Muscle of leg (tissue), 11 donors: ENCODE data around the gene ANKRD1. TPM values are rescaled to one million over a fixed set of nuclear protein-coding genes. Genes with fewer than 3 reads are reported as not detected.

Source experiments
- DNase-seq: peaks from one replicate; pipeline ENCODE4 v3.0.0; 2013
- H3K27ac ChIP-seq: one replicate; pipeline ENCODE4 v1.5.1; 2013; ENCODE audit warnings: mild to moderate bottlenecking, low read length, control low read depth
- H3K27me3 ChIP-seq: one replicate; pipeline ENCODE4 v1.6.1; 2013; ENCODE audit warnings: low read length; ENCODE audit not compliant: control insufficient read depth, insufficient read depth
- H3K36me3 ChIP-seq: one replicate; pipeline ENCODE4 v1.6.1; 2013; ENCODE audit warnings: low read length; ENCODE audit not compliant: control insufficient read depth, insufficient read depth
- H3K4me1 ChIP-seq: one replicate; pipeline ENCODE4 v1.6.1; 2013; ENCODE audit warnings: low read length; ENCODE audit not compliant: control insufficient read depth, insufficient read depth
- H3K4me3 ChIP-seq: one replicate; pipeline ENCODE4 v1.5.1; 2013; ENCODE audit warnings: low read length, control low read depth
- H3K9me3 ChIP-seq: replicated peaks from 2 replicates; pipeline ENCODE4 v1.6.1; 2013; ENCODE audit warnings: low read depth, low read length; ENCODE audit not compliant: control insufficient read depth
- WGBS: methylation state at CpG from one replicate; pipeline ENCODE4 v1.1.5; 2013; ENCODE audit warnings: missing lambda C conversion rate; ENCODE audit not compliant: insufficient coverage; 5-methylcytosine and 5-hydroxymethylcytosine counted together
- polyA plus RNA-seq, 8 donors: library from polyadenylated mRNA; unstranded; fragments of 120-200 nt; gene quantifications; one replicate each; pipeline versions ENCODE4 v1.2.1 to v1.2.3, GENCODE V29; 2013; ENCODE audit warnings: inconsistent platforms in 1 of 8, low replicate concordance in 1 of 8; ENCODE audit not compliant: insufficient read length in 8 of 8, insufficient read depth in 1 of 8
- total RNA-seq: library from RNA; stranded (reverse); fragments of 120-200 nt; gene quantifications from one replicate; pipeline ENCODE4 v1.2.4, GENCODE V29; 2013

ANKRD1 gene
- total and polyA plus RNA-seq, 9 donors, result 12.5 to 128 (median 25.6) TPM

GRCh38 chr10:90937645-90938258 lies 16.9 kb upstream of the ANKRD1 start:
- Histone ChIP-seq H3K27me3 (no peaks in the 10 kb centered on the region), H3K4me1 (peaks cover 13% of the 10 kb centered on the region)

GRCh38 chr10:90936276-90936659 lies 15.4 kb upstream of the ANKRD1 start:
- Histone ChIP-seq H3K27me3 (no peaks in the 10 kb centered on the region), H3K4me1 (peaks cover 16% of the 10 kb centered on the region), H3K4me3 (no peak overlapping the region), H3K9me3 (no peaks in the 10 kb centered on the region), H3K36me3 (no peaks in the 10 kb centered on the region), H3K27ac (peak overlapping the region; percentile 36)
- WGBS, result 8% methylated on average over 1 of the region's 2 CpGs
- peak; percentile 75 for DNase-seq

More at GRCh38 chr10:90937645-90938258, 16.9 kb upstream of the ANKRD1 start:
- no peak overlapping the region for H3K27ac ChIP-seq
- H3K36me3 ChIP-seq, result no peaks in the 10 kb centered on the region
- DNase-seq, result no peak
- whole genome bisulfite sequencing, result 94% methylated on average over 3 of the region's 8 CpGs
- H3K9me3 ChIP-seq, result no peaks in the 10 kb centered on the region
- H3K4me3 ChIP-seq, result no peak overlapping the region

GRCh38 chr10:90935581-90936275 lies 14.8 kb upstream of the ANKRD1 start:
- DNase-seq, result no peak
- Histone ChIP-seq H3K4me3 (no peak overlapping the region), H3K4me1 (peaks cover 21% of the 10 kb centered on the region), H3K27me3 (no peaks in the 10 kb centered on the region), H3K9me3 (no peaks in the 10 kb centered on the region), H3K27ac (peak overlapping the region; percentile 36), H3K36me3 (no peaks in the 10 kb centered on the region)
- WGBS, result 56% methylated on average over 3 of the region's 5 CpGs

- Histone ChIP-seq H3K36me3 (no peaks in the 10 kb centered on the region), H3K4me1 (peaks cover 30% of the 10 kb centered on the region), H3K27me3 (no peaks in the 10 kb centered on the region), H3K27ac (peak overlapping the region; percentile 85), H3K4me3 (no peak overlapping the region), H3K9me3 (no peaks in the 10 kb centered on the region)
- DNase-seq, result peak; percentile 46
- WGBS, result 53% methylated on average over 3 of the region's 6 CpGs
Measured at GRCh38 chr10:90930971-90931871, 10.3 kb upstream of the ANKRD1 start.

- H3K4me3 ChIP-seq, result no peak overlapping the region
- no peaks in the 10 kb centered on the region for H3K36me3 ChIP-seq
- H3K4me1 ChIP-seq, result peaks cover 25% of the 10 kb centered on the region
- H3K9me3 ChIP-seq, result no peaks in the 10 kb centered on the region
- DNase-seq, result peak; percentile 87
- H3K27ac ChIP-seq, result peak overlapping the region; percentile 85
- 0% methylated on average over 1 of the region's 5 CpGs for WGBS
- H3K27me3 ChIP-seq, result no peaks in the 10 kb centered on the region
Measured at GRCh38 chr10:90930070-90930837, 9.4 kb upstream of the ANKRD1 start.

GRCh38 chr10:90929179-90929578 lies 8.3 kb upstream of the ANKRD1 start:
- Histone ChIP-seq H3K4me1 (peaks cover 29% of the 10 kb centered on the region), H3K36me3 (no peaks in the 10 kb centered on the region), H3K27ac (no peak overlapping the region), H3K4me3 (no peak overlapping the region), H3K9me3 (no peaks in the 10 kb centered on the region), H3K27me3 (no peaks in the 10 kb centered on the region)
- no peak for DNase-seq
- 33% methylated on average over 2 of the region's 5 CpGs for WGBS

GRCh38 chr10:90927293-90927692 lies 6.4 kb upstream of the ANKRD1 start:
- Histone ChIP-seq H3K27ac (no peak overlapping the region), H3K4me3 (no peak overlapping the region), H3K9me3 (no peaks in the 10 kb centered on the region), H3K36me3 (no peaks in the 10 kb centered on the region), H3K27me3 (no peaks in the 10 kb centered on the region), H3K4me1 (peaks cover 29% of the 10 kb centered on the region)
- DNase-seq, result no peak
- no CpG with 5 or more reads among the region's 2 CpGs for WGBS

GRCh38 chr10:90925079-90926029 lies 4.5 kb upstream of the ANKRD1 start:
- 63% methylated on average over 1 of the region's 5 CpGs for WGBS
- Histone ChIP-seq H3K27ac (no peak overlapping the region), H3K4me1 (peaks cover 25% of the 10 kb centered on the region), H3K36me3 (no peaks in the 10 kb centered on the region), H3K9me3 (no peaks in the 10 kb centered on the region), H3K27me3 (no peaks in the 10 kb centered on the region), H3K4me3 (no peak overlapping the region)
- DNase-seq, result no peak

GRCh38 chr10:90924552-90924951 lies 3.7 kb upstream of the ANKRD1 start:
- WGBS, result 100% methylated on average over 1 of the region's 3 CpGs
- no peaks in the 10 kb centered on the region for H3K9me3 ChIP-seq
- peak; percentile 69 for DNase-seq
- peaks cover 22% of the 10 kb centered on the region for H3K4me1 ChIP-seq
- H3K27me3 ChIP-seq, result no peaks in the 10 kb centered on the region
- H3K36me3 ChIP-seq, result no peaks in the 10 kb centered on the region
- H3K4me3 ChIP-seq, result no peak overlapping the region
- H3K27ac ChIP-seq, result no peak overlapping the region
